GF-D8 (cell line): Measurements from ENCODE around the gene DAZL.

Experiments used
- DNase-seq: peaks from one replicate; lab custom pipeline; 2025; lab: John Stamatoyannopoulos, UW

The DAZL gene

GRCh38 chr3:16543242-16543864 is 61.9 kb downstream of the DAZL start:
- no peak for DNase-seq

- no peak for DNase-seq
Measured at GRCh38 chr3:16538507-16538906, 66.7 kb downstream of the DAZL start.

DNA sequence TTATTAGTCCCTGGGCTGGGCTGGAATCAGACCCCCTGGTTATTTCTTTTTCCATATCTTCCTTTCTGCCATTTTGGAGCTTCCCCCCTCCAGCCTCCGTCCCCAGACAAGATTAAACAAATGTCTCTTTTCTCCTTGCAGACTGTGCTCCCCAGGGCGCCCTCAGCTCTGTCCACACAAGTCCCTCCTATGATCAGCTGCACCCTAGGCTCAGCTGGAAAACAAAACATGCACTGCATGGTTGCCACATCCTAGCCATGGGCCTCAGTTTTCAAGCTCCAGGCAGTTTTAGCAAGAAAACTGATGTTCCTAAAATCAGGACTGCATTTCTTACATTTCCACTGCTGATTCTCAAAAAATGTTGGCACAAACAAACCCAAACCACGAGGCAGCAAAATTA is 68.2 kb downstream of the DAZL start:
- no peak for DNase-seq
